ENCODE measurements around the gene CHST11.

The CHST11 gene

GRCh38 chr12:104652910-104653309 lies 196.2 kb downstream of the CHST11 start:
- no peak for DNase-seq (ENCODE audit: low read depth in 2 of 2)

- DNase-seq (ENCODE audit: low read depth in 2 of 2): no peak
Observed at GRCh38 chr12:104653730-104654664, 197.2 kb downstream of the CHST11 start.

- no peak for DNase-seq (ENCODE audit: low read depth in 2 of 2)
Observed at GRCh38 chr12:104654665-104655609, 198.2 kb downstream of the CHST11 start.

- DNase-seq (ENCODE audit: low read depth in 2 of 2): no peak
Observed at GRCh38 chr12:104656383-104656782, 199.6 kb downstream of the CHST11 start.

- no peak for DNase-seq (ENCODE audit: low read depth in 2 of 2)
Observed at GRCh38 chr12:104656921-104657320, 200.2 kb downstream of the CHST11 start.

- no peak for DNase-seq (ENCODE audit: low read depth in 2 of 2)
Observed at GRCh38 chr12:104657726-104658484, 201.2 kb downstream of the CHST11 start.

GRCh38 chr12:104659058-104659457 lies 202.3 kb downstream of the CHST11 start:
- no peak for DNase-seq (ENCODE audit: low read depth in 2 of 2)

GRCh38 chr12:104662203-104662602 lies 205.5 kb downstream of the CHST11 start:
- DNase-seq (ENCODE audit: low read depth in 2 of 2): no peak

- DNase-seq (ENCODE audit: low read depth in 2 of 2): no peak
Observed at GRCh38 chr12:104662908-104663307, 206.2 kb downstream of the CHST11 start.

GRCh38 chr12:104664351-104664750 lies 207.6 kb downstream of the CHST11 start:
- DNase-seq (ENCODE audit: low read depth in 2 of 2): no peak

- no peak for DNase-seq (ENCODE audit: low read depth in 2 of 2)
Observed at GRCh38 chr12:104665296-104665695, 208.5 kb downstream of the CHST11 start.

- no peak for DNase-seq (ENCODE audit: low read depth in 2 of 2)
Observed at GRCh38 chr12:104667139-104667538, 210.4 kb downstream of the CHST11 start.

GRCh38 chr12:104668274-104668718 lies 211.5 kb downstream of the CHST11 start:
- no peak for DNase-seq (ENCODE audit: low read depth in 2 of 2)

GRCh38 chr12:104669089-104669721 lies 212.5 kb downstream of the CHST11 start:
- no peak for DNase-seq (ENCODE audit: low read depth in 2 of 2)

- no peak for DNase-seq (ENCODE audit: low read depth in 2 of 2)
Observed at GRCh38 chr12:104669851-104670337, 213.1 kb downstream of the CHST11 start.

- DNase-seq (ENCODE audit: low read depth in 2 of 2): no peak
Observed at GRCh38 chr12:104670439-104671408, 214.0 kb downstream of the CHST11 start.

- DNase-seq (ENCODE audit: low read depth in 2 of 2): peak; percentile 80 to 84
Observed at GRCh38 chr12:104671409-104672095, 214.8 kb downstream of the CHST11 start.

- no peak for DNase-seq (ENCODE audit: low read depth in 2 of 2)
Observed at GRCh38 chr12:104672096-104672445, 215.3 kb downstream of the CHST11 start.
